Measurements from ENCODE around the gene PPM1M.

Gene PPM1M

DNA sequence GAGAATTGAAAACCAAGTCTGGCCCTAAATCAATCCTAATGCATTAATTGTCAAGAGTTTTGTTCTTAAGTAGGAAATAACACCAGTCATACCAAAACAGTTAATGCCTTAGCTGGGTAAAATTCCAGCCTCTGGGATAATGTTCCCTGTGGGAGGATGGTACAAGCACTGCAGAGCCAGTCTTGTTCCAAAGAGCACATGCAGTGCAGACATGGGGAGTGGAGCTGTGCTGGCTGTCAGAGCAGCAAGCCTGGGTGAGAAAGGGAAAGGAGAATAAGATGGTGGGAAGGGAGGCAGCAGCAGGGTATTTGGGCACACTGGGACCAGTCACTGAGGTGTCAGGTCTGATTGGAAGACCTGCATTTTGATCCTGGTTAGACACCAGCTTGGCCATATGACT lies 35.5 kb upstream of the PPM1M start:
- CTCF ChIA-PET, result interaction anchor here (0.6 to 3.6 kb wide), 3 partner anchors 10 to 238 kb away, joined by 3 to 20 read pairs (median 4); no protein-coding TSS in a partner anchor
- Histone ChIP-seq H3K4me1 (ENCODE audit: control insufficient read depth, insufficient read depth, low read length) (no peaks in the 10 kb centered on the region), H3K9me3 (ENCODE audit: control insufficient read depth, insufficient read depth, low read depth, low read length) (no peaks in the 10 kb centered on the region), H3K27ac (ENCODE audit: extremely low read depth, low read depth, low read length) (no peak overlapping the region), H3K36me3 (ENCODE audit: control insufficient read depth in 2 of 2, insufficient read depth in 1 of 2, low read length in 2 of 2) (peaks cover 40 to 97% of the 10 kb centered on the region in 2 experiments; a peak in 2 of 3 replicates), H3K4me3 (ENCODE audit: low read depth, low read length) (no peak overlapping the region)
- TF ChIP-seq ZNF394 (tag by site-specific recombination; IDR thresholded peaks at IDR 0.05; ENCODE audit: borderline replicate concordance), result no peak
- TF ChIP-seq KLF16 (tag by site-specific recombination; IDR thresholded peaks at IDR 0.05), result no peak
- TF ChIP-seq ZBTB21 (tag by site-specific recombination; IDR thresholded peaks at IDR 0.05), result no peak
- TF ChIP-seq ZNF514 (tag by site-specific recombination; IDR thresholded peaks at IDR 0.05), result no peak
- TF ChIP-seq, protein P1, sequence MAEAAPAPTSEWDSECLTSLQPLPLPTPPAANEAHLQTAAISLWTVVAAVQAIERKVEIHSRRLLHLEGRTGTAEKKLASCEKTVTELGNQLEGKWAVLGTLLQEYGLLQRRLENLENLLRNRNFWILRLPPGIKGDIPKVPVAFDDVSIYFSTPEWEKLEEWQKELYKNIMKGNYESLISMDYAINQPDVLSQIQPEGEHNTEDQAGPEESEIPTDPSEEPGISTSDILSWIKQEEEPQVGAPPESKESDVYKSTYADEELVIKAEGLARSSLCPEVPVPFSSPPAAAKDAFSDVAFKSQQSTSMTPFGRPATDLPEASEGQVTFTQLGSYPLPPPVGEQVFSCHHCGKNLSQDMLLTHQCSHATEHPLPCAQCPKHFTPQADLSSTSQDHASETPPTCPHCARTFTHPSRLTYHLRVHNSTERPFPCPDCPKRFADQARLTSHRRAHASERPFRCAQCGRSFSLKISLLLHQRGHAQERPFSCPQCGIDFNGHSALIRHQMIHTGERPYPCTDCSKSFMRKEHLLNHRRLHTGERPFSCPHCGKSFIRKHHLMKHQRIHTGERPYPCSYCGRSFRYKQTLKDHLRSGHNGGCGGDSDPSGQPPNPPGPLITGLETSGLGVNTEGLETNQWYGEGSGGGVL (tag by site-specific recombination; IDR thresholded peaks at IDR 0.05), result no peak
- TF ChIP-seq ZNF157 (tag by site-specific recombination; IDR thresholded peaks at IDR 0.05), result no peak
- TF ChIP-seq ZNF658 (tag by site-specific recombination; IDR thresholded peaks at IDR 0.05), result no peak
- no peak for TF ChIP-seq SALL2 (tag by site-specific recombination; IDR thresholded peaks at IDR 0.05; ENCODE audit: borderline replicate concordance)
- TF ChIP-seq ZNF341 (tag by site-specific recombination; IDR thresholded peaks at IDR 0.05; ENCODE audit: low read depth), result no peak
- no peak for TF ChIP-seq ZNF626 (tag by site-specific recombination; IDR thresholded peaks at IDR 0.05)
- TF ChIP-seq, protein P2, sequence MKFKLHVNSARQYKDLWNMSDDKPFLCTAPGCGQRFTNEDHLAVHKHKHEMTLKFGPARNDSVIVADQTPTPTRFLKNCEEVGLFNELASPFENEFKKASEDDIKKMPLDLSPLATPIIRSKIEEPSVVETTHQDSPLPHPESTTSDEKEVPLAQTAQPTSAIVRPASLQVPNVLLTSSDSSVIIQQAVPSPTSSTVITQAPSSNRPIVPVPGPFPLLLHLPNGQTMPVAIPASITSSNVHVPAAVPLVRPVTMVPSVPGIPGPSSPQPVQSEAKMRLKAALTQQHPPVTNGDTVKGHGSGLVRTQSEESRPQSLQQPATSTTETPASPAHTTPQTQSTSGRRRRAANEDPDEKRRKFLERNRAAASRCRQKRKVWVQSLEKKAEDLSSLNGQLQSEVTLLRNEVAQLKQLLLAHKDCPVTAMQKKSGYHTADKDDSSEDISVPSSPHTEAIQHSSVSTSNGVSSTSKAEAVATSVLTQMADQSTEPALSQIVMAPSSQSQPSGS (tag by site-specific recombination; IDR thresholded peaks at IDR 0.05; ENCODE audit: low read depth), result no peak
- TF ChIP-seq REPIN1 (tag by site-specific recombination; IDR thresholded peaks at IDR 0.05; ENCODE audit: low read depth), result no peak
- TF ChIP-seq OSR2 (tag by site-specific recombination; IDR thresholded peaks at IDR 0.05), result no peak
- TF ChIP-seq GLI4 (tag by site-specific recombination; IDR thresholded peaks at IDR 0.05), result no peak
- no peak for TF ChIP-seq ZNF23 (tag by site-specific recombination; IDR thresholded peaks at IDR 0.05; ENCODE audit: borderline replicate concordance)
- no peak for TF ChIP-seq ZNF202 (tag by site-specific recombination; IDR thresholded peaks at IDR 0.05; ENCODE audit: borderline replicate concordance)
- TF ChIP-seq ZNF501 (tag by site-specific recombination; IDR thresholded peaks at IDR 0.05), result no peak
- no peak for TF ChIP-seq ZNF623 (tag by site-specific recombination; IDR thresholded peaks at IDR 0.05)
- POLR2A ChIA-PET, result interaction anchor here (1.5 kb wide), 1 partner anchor 55 kb away, joined by 5 read pairs; the partner anchor contains the start of gene POC1A

DNA sequence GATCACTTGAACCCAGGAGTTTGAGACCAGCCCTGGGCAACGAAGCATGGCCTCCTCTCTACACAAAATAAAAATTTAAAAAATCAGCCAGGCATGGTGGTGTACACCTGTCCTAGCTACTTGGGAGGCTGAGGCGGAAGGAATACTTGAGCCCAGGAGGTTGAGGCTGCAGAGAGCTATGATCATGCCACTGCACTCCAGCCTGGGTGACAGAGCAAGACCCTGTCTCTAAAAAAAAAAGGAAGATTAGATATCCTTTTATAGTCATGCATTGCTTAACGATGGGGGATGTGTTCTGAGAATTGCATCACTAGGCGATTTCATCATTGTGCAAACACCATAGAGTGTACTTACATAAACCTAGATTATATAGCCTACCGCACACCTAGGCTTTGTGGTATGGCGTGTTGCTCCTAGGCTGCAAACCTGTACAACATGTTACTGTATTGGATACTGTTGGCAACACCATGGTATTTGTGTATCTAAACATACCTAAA lies 35.0 kb upstream of the PPM1M start:
- Histone ChIP-seq H3K9me3 (ENCODE audit: control insufficient read depth, insufficient read depth, low read depth, low read length) (no peaks in the 10 kb centered on the region), H3K36me3 (ENCODE audit: control insufficient read depth in 2 of 2, insufficient read depth in 1 of 2, low read length in 2 of 2) (peaks cover 40 to 97% of the 10 kb centered on the region in 2 experiments; a peak in 2 of 3 replicates), H3K4me3 (ENCODE audit: low read depth, low read length) (no peak overlapping the region), H3K4me1 (ENCODE audit: control insufficient read depth, insufficient read depth, low read length) (no peaks in the 10 kb centered on the region), H3K27ac (ENCODE audit: extremely low read depth, low read depth, low read length) (no peak overlapping the region)
- POLR2A ChIA-PET, result no interaction called here
- CTCF ChIA-PET, result interaction anchor here (0.6 to 3.6 kb wide), 3 partner anchors 10 to 238 kb away, joined by 3 to 20 read pairs (median 4); no protein-coding TSS in a partner anchor
- TF ChIP-seq, protein P3, sequence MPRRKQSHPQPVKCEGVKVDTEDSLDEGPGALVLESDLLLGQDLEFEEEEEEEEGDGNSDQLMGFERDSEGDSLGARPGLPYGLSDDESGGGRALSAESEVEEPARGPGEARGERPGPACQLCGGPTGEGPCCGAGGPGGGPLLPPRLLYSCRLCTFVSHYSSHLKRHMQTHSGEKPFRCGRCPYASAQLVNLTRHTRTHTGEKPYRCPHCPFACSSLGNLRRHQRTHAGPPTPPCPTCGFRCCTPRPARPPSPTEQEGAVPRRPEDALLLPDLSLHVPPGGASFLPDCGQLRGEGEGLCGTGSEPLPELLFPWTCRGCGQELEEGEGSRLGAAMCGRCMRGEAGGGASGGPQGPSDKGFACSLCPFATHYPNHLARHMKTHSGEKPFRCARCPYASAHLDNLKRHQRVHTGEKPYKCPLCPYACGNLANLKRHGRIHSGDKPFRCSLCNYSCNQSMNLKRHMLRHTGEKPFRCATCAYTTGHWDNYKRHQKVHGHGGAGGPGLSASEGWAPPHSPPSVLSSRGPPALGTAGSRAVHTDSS (tag by site-specific recombination; IDR thresholded peaks at IDR 0.05), result no peak
- TF ChIP-seq GFI1B (tag by site-specific recombination; IDR thresholded peaks at IDR 0.05), result no peak
- no peak for TF ChIP-seq ZNF248 (tag by site-specific recombination; IDR thresholded peaks at IDR 0.05)
- no peak for TF ChIP-seq GLIS2 (tag by site-specific recombination; IDR thresholded peaks at IDR 0.05)
- no peak for TF ChIP-seq ZNF654 (tag by site-specific recombination; IDR thresholded peaks at IDR 0.05; ENCODE audit: low read depth)
- TF ChIP-seq ZNF394 (tag by site-specific recombination; IDR thresholded peaks at IDR 0.05; ENCODE audit: borderline replicate concordance), result no peak
- TF ChIP-seq REPIN1 (tag by site-specific recombination; IDR thresholded peaks at IDR 0.05; ENCODE audit: low read depth), result no peak
- TF ChIP-seq ZBTB8A (tag by site-specific recombination; IDR thresholded peaks at IDR 0.05), result no peak
- no peak for TF ChIP-seq ZNF157 (tag by site-specific recombination; IDR thresholded peaks at IDR 0.05)
- TF ChIP-seq KLF16 (tag by site-specific recombination; IDR thresholded peaks at IDR 0.05), result no peak
- TF ChIP-seq ZNF501 (tag by site-specific recombination; IDR thresholded peaks at IDR 0.05), result no peak
- no peak for TF ChIP-seq ZNF76 (tag by site-specific recombination; IDR thresholded peaks at IDR 0.05; ENCODE audit: borderline replicate concordance, low read depth)
- no peak for TF ChIP-seq ZNF335 (tag by site-specific recombination; conservative IDR thresholded peaks at IDR 0.05)
- TF ChIP-seq, protein P4, sequence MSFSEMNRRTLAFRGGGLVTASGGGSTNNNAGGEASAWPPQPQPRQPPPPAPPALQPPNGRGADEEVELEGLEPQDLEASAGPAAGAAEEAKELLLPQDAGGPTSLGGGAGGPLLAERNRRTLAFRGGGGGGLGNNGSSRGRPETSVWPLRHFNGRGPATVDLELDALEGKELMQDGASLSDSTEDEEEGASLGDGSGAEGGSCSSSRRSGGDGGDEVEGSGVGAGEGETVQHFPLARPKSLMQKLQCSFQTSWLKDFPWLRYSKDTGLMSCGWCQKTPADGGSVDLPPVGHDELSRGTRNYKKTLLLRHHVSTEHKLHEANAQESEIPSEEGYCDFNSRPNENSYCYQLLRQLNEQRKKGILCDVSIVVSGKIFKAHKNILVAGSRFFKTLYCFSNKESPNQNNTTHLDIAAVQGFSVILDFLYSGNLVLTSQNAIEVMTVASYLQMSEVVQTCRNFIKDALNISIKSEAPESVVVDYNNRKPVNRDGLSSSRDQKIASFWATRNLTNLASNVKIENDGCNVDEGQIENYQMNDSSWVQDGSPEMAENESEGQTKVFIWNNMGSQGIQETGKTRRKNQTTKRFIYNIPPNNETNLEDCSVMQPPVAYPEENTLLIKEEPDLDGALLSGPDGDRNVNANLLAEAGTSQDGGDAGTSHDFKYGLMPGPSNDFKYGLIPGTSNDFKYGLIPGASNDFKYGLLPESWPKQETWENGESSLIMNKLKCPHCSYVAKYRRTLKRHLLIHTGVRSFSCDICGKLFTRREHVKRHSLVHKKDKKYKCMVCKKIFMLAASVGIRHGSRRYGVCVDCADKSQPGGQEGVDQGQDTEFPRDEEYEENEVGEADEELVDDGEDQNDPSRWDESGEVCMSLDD (tag by site-specific recombination; IDR thresholded peaks at IDR 0.05), result no peak

Data from HEK293 (cell line).